Breast epithelium (tissue), 3 donors: ENCODE measurements around the gene PEAK1.

Experiments
- POLR2A ChIP-seq: fragments of 450-650 bp; IDR thresholded peaks from one replicate; pipeline ENCODE4 v1.6.1; 2016; ENCODE audit warnings: antibody characterized with exemption, mild to moderate bottlenecking, moderate library complexity
- POLR2AphosphoS5 ChIP-seq, 3 donors: sonication (generic); formaldehyde crosslinking; IDR thresholded peaks; one replicate each; pipeline ENCODE4 v1.6.1; 2017; ENCODE audit warnings: antibody characterized with exemption in 3 of 3
- TF ChIP-seq, protein P1 (sequence below), 3 donors: fragments of 450-650 bp; IDR thresholded peaks; one replicate each; pipeline ENCODE4 v1.5.1; 2016 to 2017; ENCODE audit warnings: antibody characterized with exemption in 3 of 3, mild to moderate bottlenecking in 3 of 3, moderate library complexity in 3 of 3

GRCh38 chr15:77454265-77454664 lies 34.4 kb upstream of the PEAK1 start:
- TF ChIP-seq, protein P1, sequence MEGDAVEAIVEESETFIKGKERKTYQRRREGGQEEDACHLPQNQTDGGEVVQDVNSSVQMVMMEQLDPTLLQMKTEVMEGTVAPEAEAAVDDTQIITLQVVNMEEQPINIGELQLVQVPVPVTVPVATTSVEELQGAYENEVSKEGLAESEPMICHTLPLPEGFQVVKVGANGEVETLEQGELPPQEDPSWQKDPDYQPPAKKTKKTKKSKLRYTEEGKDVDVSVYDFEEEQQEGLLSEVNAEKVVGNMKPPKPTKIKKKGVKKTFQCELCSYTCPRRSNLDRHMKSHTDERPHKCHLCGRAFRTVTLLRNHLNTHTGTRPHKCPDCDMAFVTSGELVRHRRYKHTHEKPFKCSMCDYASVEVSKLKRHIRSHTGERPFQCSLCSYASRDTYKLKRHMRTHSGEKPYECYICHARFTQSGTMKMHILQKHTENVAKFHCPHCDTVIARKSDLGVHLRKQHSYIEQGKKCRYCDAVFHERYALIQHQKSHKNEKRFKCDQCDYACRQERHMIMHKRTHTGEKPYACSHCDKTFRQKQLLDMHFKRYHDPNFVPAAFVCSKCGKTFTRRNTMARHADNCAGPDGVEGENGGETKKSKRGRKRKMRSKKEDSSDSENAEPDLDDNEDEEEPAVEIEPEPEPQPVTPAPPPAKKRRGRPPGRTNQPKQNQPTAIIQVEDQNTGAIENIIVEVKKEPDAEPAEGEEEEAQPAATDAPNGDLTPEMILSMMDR (IDR thresholded peaks at IDR 0.05), result no peak
- TF ChIP-seq POLR2A, result no peak
- no peak for TF ChIP-seq POLR2AphosphoS5 (IDR thresholded peaks at IDR 0.05)
